ENCODE measurements around the gene GALNT4. TPM values are rescaled to one million over a fixed set of nuclear protein-coding genes. Genes with fewer than 3 reads are reported as not detected.

GALNT4 gene
- total RNA-seq, 1 donor from 2014 or later, result 3.8 TPM

GRCh38 chr12:89567691-89568239 lies 43.2 kb upstream of the GALNT4 start:
- no peak overlapping the region for H3K4me3 Mint-ChIP-seq (ENCODE audit: unreplicated experiment)
- peaks cover 22% of the 10 kb centered on the region for H3K4me1 Mint-ChIP-seq (ENCODE audit: unreplicated experiment)
- peaks cover 4% of the 10 kb centered on the region for H3K9me3 Mint-ChIP-seq (ENCODE audit: unreplicated experiment)
- DNase-seq (ENCODE audit: extremely low spot score, unreplicated experiment), result no peak
- no peak overlapping the region for H3K27ac Mint-ChIP-seq (ENCODE audit: unreplicated experiment)
- no peak for TF ChIP-seq CTCF (IDR thresholded peaks at IDR 0.05)
- H3K36me3 Mint-ChIP-seq (ENCODE audit: unreplicated experiment), result peaks cover 3% of the 10 kb centered on the region
- no peaks in the 10 kb centered on the region for H3K27me3 Mint-ChIP-seq (ENCODE audit: unreplicated experiment)

DNA sequence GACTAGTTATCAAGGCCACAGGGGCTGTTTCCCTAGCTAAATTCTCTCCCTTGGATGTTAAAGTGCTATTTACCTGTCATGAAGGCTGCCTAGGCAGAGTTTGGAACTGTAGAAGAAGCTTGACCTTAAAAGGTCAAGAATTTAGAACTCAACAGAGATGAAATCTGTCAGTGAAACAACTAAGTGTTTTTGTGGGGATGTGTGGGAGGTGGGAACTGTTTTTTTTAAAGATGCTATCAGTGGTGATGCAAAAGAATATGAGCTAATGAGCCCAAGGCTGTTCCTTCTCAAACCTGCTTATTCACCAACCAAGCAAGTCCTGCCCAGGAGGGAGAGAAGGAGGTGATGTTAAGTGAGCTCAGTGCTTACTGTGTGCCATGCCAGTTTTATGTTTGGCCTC lies 42.0 kb upstream of the GALNT4 start:
- no peak for TF ChIP-seq CTCF (IDR thresholded peaks at IDR 0.05)
- H3K9me3 Mint-ChIP-seq (ENCODE audit: unreplicated experiment), result peaks cover 4% of the 10 kb centered on the region
- H3K27ac Mint-ChIP-seq (ENCODE audit: unreplicated experiment), result no peak overlapping the region
- H3K4me1 Mint-ChIP-seq (ENCODE audit: unreplicated experiment), result peaks cover 16% of the 10 kb centered on the region
- peaks cover 3% of the 10 kb centered on the region for H3K36me3 Mint-ChIP-seq (ENCODE audit: unreplicated experiment)
- no peak for DNase-seq (ENCODE audit: extremely low spot score, unreplicated experiment)
- H3K4me3 Mint-ChIP-seq (ENCODE audit: unreplicated experiment), result no peak overlapping the region
- no peaks in the 10 kb centered on the region for H3K27me3 Mint-ChIP-seq (ENCODE audit: unreplicated experiment)

- H3K4me1 Mint-ChIP-seq (ENCODE audit: unreplicated experiment), result peaks cover 13% of the 10 kb centered on the region
- H3K27ac Mint-ChIP-seq (ENCODE audit: unreplicated experiment), result no peak overlapping the region
- no peaks in the 10 kb centered on the region for H3K27me3 Mint-ChIP-seq (ENCODE audit: unreplicated experiment)
- H3K9me3 Mint-ChIP-seq (ENCODE audit: unreplicated experiment), result peaks cover 4% of the 10 kb centered on the region
- H3K4me3 Mint-ChIP-seq (ENCODE audit: unreplicated experiment), result no peak overlapping the region
- DNase-seq (ENCODE audit: extremely low spot score, unreplicated experiment), result no peak
- TF ChIP-seq CTCF (IDR thresholded peaks at IDR 0.05), result no peak
- no peaks in the 10 kb centered on the region for H3K36me3 Mint-ChIP-seq (ENCODE audit: unreplicated experiment)
Measured at GRCh38 chr12:89565002-89565401, 40.4 kb upstream of the GALNT4 start.

DNA sequence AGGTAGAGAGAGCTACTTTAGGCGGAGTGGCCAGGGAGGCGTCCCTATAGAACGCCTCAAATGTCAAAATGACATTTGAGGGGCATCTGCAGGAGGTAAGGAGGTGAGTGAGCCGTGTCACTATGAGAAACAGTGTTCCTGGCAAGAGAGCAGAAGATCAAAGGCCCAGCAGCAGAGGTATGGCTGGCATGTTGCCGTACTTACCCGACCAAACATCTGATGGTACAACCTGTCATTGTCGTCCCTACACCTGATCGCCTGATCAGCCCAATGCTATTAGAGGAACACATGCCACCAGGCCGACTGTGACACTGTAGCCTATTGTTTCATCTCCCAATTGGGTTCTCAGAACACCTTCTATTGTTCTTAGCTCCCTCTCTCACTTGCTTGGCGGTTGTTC lies 35.2 kb upstream of the GALNT4 start:
- Mint-ChIP-seq H3K4me1 (ENCODE audit: unreplicated experiment) (no peaks in the 10 kb centered on the region), H3K36me3 (ENCODE audit: unreplicated experiment) (no peaks in the 10 kb centered on the region), H3K4me3 (ENCODE audit: unreplicated experiment) (no peak overlapping the region), H3K27ac (ENCODE audit: unreplicated experiment) (no peak overlapping the region), H3K9me3 (ENCODE audit: unreplicated experiment) (no peaks in the 10 kb centered on the region), H3K27me3 (ENCODE audit: unreplicated experiment) (no peaks in the 10 kb centered on the region)
- TF ChIP-seq CTCF (IDR thresholded peaks at IDR 0.05), result no peak
- DNase-seq (ENCODE audit: extremely low spot score, unreplicated experiment), result no peak

DNA sequence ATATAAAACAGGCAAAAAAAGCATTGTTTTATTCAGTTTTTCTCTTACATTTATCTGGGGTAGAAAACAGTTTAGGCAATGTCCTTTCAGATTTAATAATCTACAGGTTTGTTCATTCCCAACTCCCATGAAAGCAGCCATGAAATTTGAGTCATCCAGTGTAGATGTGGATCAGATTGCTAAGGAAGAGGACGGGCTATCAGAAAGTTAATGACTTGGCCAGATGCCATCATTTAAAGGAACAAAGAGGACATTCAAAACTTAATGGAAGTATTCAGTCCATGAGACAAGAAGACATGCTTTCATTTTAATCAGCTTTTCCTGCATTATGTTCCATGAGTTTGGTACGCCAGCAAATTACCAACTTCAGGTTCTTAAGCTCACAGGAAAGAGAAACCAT lies 32.4 kb upstream of the GALNT4 start:
- no peaks in the 10 kb centered on the region for H3K36me3 Mint-ChIP-seq (ENCODE audit: unreplicated experiment)

More for the DNA sequence above, 32.4 kb upstream of the GALNT4 start:
- Mint-ChIP-seq H3K4me1 (ENCODE audit: unreplicated experiment) (no peaks in the 10 kb centered on the region), H3K9me3 (ENCODE audit: unreplicated experiment) (peaks cover 7% of the 10 kb centered on the region), H3K27me3 (ENCODE audit: unreplicated experiment) (no peaks in the 10 kb centered on the region), H3K4me3 (ENCODE audit: unreplicated experiment) (no peak overlapping the region), H3K27ac (ENCODE audit: unreplicated experiment) (no peak overlapping the region)
- TF ChIP-seq CTCF (IDR thresholded peaks at IDR 0.05), result no peak
- DNase-seq (ENCODE audit: extremely low spot score, unreplicated experiment), result no peak

Data from osteocyte (in vitro differentiated cells).